Keratinocyte (primary cell): ENCODE results near the gene ANKMY1. TPM values are rescaled to one million over a fixed set of nuclear protein-coding genes. Genes with fewer than 3 reads are reported as not detected.
"Not testable (repeated sequence)": the region's sequence is repeated elsewhere in the genome, so short reads cannot be mapped to it uniquely, and the experiment has no call there.

ENCODE experiments used
- DNase-seq: peaks from one replicate; pipeline ENCODE4 v3.0.0-alpha.2; 2011; ENCODE audit warnings: low read depth, missing footprints, low spot score
- FAIRE-seq: peaks from 2 replicates; lab custom pipeline; 2011; peaks lifted over from hg19 to GRCh38; lab: Jason Lieb, UNC
- H2AFZ ChIP-seq: 2 replicates; pipeline ENCODE4 v1.6.0; 2012; ENCODE audit warnings: low read length, control low read depth, inconsistent platforms; ENCODE audit not compliant: control insufficient read depth
- H3K27ac ChIP-seq: 2 replicates; pipeline ENCODE4 v1.5.1; 2011; ENCODE audit warnings: low read length; ENCODE audit not compliant: control insufficient read depth, insufficient read depth
- H3K27me3 ChIP-seq: 3 replicates; pipeline ENCODE4 v1.6.0; 2011; ENCODE audit warnings: low read length; ENCODE audit not compliant: control insufficient read depth, insufficient read depth; ENCODE audit errors: extremely low read depth
- H3K36me3 ChIP-seq, 2 experiments: 2 replicates in 1 of 2; 3 replicates in 1 of 2; pipeline ENCODE4 v1.5.1; 2011; ENCODE audit warnings: low read length in 2 of 2, mild to moderate bottlenecking in 1 of 2; ENCODE audit not compliant: control insufficient read depth in 2 of 2, insufficient read depth in 2 of 2; ENCODE audit errors: extremely low read depth in 1 of 2
- H3K4me1 ChIP-seq: 3 replicates; pipeline ENCODE4 v1.5.1; 2011; ENCODE audit warnings: low read length; ENCODE audit not compliant: control insufficient read depth, insufficient read depth; ENCODE audit errors: extremely low read depth
- H3K4me2 ChIP-seq: 3 replicates; pipeline ENCODE4 v1.6.0; 2011; ENCODE audit warnings: low read depth, low read length; ENCODE audit not compliant: control insufficient read depth, insufficient read depth; ENCODE audit errors: extremely low read depth
- H3K4me3 ChIP-seq, 3 experiments: fragments of 200-600 bp in 1 of 3; sonication (generic) in 1 of 3; 2 replicates in 2 of 3; 3 replicates in 1 of 3; pipeline ENCODE4 v1.5.1; 2011 to 2016; ENCODE audit warnings: low read length in 3 of 3, mild to moderate bottlenecking in 3 of 3, control low read depth in 2 of 3, inconsistent platforms in 1 of 3, low read depth in 1 of 3, mixed read lengths in 1 of 3, mixed run types in 1 of 3, moderate library complexity in 1 of 3; ENCODE audit not compliant: control insufficient read depth in 2 of 3, insufficient read depth in 2 of 3; ENCODE audit errors: extremely low read depth in 1 of 3
- H3K79me2 ChIP-seq: 2 replicates; pipeline ENCODE4 v1.6.0; 2012; ENCODE audit warnings: low read length; ENCODE audit not compliant: control insufficient read depth, insufficient read depth
- H3K9ac ChIP-seq: 3 replicates; pipeline ENCODE4 v1.6.0; 2011; ENCODE audit warnings: low read length; ENCODE audit not compliant: control insufficient read depth, insufficient read depth; ENCODE audit errors: extremely low read depth
- H3K9me1 ChIP-seq: 3 replicates; pipeline ENCODE4 v1.6.0; 2011; ENCODE audit warnings: low read length; ENCODE audit not compliant: control insufficient read depth, insufficient read depth; ENCODE audit errors: extremely low read depth
- H3K9me3 ChIP-seq: 2 replicates; pipeline ENCODE4 v1.5.1; 2012; ENCODE audit warnings: low read depth, low read length; ENCODE audit not compliant: control insufficient read depth
- H4K20me1 ChIP-seq: 3 replicates; pipeline ENCODE4 v1.6.0; 2011; ENCODE audit warnings: low read length; ENCODE audit not compliant: control insufficient read depth, insufficient read depth; ENCODE audit errors: extremely low read depth
- EZH2 ChIP-seq: IDR thresholded peaks from one replicate; pipeline ENCODE4 v1.6.1; 2012; ENCODE audit warnings: inconsistent platforms, mild to moderate bottlenecking, low read length, moderate library complexity
- dilution Hi-C: fragments of 300-500 bp; cut with MboI; formaldehyde crosslinking; loops from one replicate; pipeline ENCODE4 v1.7.0; 2020; ENCODE audit warnings: low sequenced_read_pairs; ENCODE audit not compliant: extremely low pct_ligation_motif_present
- polyA plus RNA-seq, 5 experiments: library from polyadenylated mRNA; depleted of rRNA in 3 of 5; stranded (reverse) in 3 of 5; stranded (forward) in 1 of 5; unstranded in 1 of 5; fragments of >200 nt; gene quantifications; 1 replicate in 1 of 5; 2 replicates in 3 of 5; 3 replicates in 1 of 5; pipeline versions ENCODE4 v1.2.1 to v1.2.3, GENCODE V29; 2011 to 2012; ENCODE audit warnings: missing spikeins in 2 of 5, low read depth in 1 of 5, low replicate concordance in 1 of 5
- TF ChIP-seq, protein P1 (sequence below), 3 experiments: IDR thresholded peaks in 1 of 3; conservative IDR thresholded peaks in 1 of 3; optimal IDR thresholded peaks in 1 of 3; 2 replicates in 2 of 3; 3 replicates in 1 of 3; pipeline versions ENCODE3 to v1.5.1; 2011; ENCODE audit warnings: low read length in 3 of 3, mild to moderate bottlenecking in 3 of 3, moderate library complexity in 2 of 3, control low read depth in 1 of 3, inconsistent platforms in 1 of 3; ENCODE audit not compliant: insufficient read depth in 2 of 3; ENCODE audit errors: extremely low read depth in 1 of 3

The ANKMY1 gene
- polyA plus RNA-seq, 1 donor (not counting 4 experiments of a cell fraction or from before 2014, with no cell fraction given), result 3.3 TPM

DNA sequence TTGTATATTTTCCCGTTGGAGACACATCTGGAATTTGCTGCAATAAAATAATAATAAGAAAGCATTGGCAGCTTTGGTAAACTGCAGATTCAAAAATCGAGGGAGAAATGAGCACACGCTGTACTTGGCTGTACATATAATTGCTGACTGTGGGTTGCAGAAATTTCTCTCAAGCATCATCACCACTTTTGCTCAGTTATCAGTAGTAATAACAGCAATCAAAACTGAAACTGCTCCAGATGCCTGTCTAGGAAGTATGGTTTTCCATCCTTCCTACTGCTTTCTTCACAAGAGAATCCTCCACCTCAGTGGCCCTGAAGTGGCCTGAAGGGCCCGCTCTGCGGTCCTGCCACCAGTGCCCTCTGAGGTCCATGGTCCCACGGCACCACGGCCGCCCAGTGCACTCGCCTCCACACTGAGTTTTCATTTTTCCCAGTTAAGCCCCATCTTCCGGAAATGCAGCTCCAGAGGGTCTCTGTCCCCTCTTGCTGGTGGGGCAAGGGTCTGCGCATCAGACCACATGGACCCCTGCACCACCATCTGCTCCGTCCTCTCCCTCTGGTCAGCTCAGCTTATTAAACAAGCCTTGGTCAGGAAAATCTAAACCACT is 6.3 kb upstream of the ANKMY1 start:
- Histone ChIP-seq H3K79me2 (no peaks in the 10 kb centered on the region), H4K20me1 (no peaks in the 10 kb centered on the region), H3K4me1 (peaks cover 49% of the 10 kb centered on the region), H3K27ac (no peak overlapping the region), H3K4me2 (no peak overlapping the region), H3K36me3 (no peaks in the 10 kb centered on the region), H3K9me3 (no peaks in the 10 kb centered on the region), H3K9ac (no peak overlapping the region), H3K4me3 (no peak overlapping the region), H2AFZ (no peak overlapping the region), H3K9me1 (peaks cover 2% of the 10 kb centered on the region), H3K27me3 (no peaks in the 10 kb centered on the region)
- no peak for FAIRE-seq
- TF ChIP-seq, protein P1, sequence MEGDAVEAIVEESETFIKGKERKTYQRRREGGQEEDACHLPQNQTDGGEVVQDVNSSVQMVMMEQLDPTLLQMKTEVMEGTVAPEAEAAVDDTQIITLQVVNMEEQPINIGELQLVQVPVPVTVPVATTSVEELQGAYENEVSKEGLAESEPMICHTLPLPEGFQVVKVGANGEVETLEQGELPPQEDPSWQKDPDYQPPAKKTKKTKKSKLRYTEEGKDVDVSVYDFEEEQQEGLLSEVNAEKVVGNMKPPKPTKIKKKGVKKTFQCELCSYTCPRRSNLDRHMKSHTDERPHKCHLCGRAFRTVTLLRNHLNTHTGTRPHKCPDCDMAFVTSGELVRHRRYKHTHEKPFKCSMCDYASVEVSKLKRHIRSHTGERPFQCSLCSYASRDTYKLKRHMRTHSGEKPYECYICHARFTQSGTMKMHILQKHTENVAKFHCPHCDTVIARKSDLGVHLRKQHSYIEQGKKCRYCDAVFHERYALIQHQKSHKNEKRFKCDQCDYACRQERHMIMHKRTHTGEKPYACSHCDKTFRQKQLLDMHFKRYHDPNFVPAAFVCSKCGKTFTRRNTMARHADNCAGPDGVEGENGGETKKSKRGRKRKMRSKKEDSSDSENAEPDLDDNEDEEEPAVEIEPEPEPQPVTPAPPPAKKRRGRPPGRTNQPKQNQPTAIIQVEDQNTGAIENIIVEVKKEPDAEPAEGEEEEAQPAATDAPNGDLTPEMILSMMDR (optimal IDR thresholded peaks at IDR 0.05 in 1 of 3, IDR thresholded peaks at IDR 0.05 in 1 of 3, conservative IDR thresholded peaks at IDR 0.05 in 1 of 3; ENCODE audit: extremely low read depth in 1 of 3, insufficient read depth in 2 of 3, low read length in 3 of 3), result no peak
- no peak for TF ChIP-seq EZH2
- dilution Hi-C loops, result no loop called here
- no peak for DNase-seq

DNA sequence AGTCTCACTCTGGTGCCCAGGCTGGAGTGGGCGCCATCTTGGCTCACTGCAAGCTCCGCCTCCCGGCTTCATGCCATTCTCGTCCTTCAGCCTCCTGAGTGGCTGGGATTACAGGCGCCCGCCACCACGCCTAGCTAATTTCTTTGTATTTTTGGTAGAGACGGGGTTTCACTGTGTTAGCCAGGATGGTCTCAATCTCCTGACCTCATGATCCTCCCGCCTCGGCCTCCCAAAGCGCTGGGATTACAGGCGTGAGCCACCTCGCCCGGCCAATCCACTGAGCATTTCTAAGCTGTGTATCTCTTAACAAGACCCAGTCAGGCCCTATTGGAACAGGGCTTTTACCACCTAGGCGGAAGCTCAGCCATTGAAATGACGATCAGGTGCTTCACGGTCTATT is 5.4 kb upstream of the ANKMY1 start:
- dilution Hi-C loops, H3K9ac ChIP-seq, H4K20me1 ChIP-seq, H3K4me3 ChIP-seq, H3K27me3 ChIP-seq, H3K4me2 ChIP-seq, H3K9me3 ChIP-seq, H3K36me3 ChIP-seq, H3K9me1 ChIP-seq, FAIRE-seq, H3K79me2 ChIP-seq, H2AFZ ChIP-seq, DNase-seq, H3K27ac ChIP-seq: not testable (repeated sequence)
- H3K4me1 ChIP-seq, result peaks cover 51% of the 10 kb centered on the region
